Stomach smooth muscle (tissue), 2 donors: ENCODE results near the gene HNF1A.
"Not testable (repeated sequence)": the region's sequence is repeated elsewhere in the genome, so short reads cannot be mapped to it uniquely, and the experiment has no call there.

Experiments used
- H3K27ac ChIP-seq: one replicate; pipeline ENCODE4 v1.7.0; 2013; ENCODE audit warnings: mild to moderate bottlenecking, low read length, inconsistent platforms
- H3K27me3 ChIP-seq, 2 donors: one replicate each; pipeline ENCODE4 v1.7.0; 2013; ENCODE audit warnings: low read length in 2 of 2; ENCODE audit not compliant: insufficient read depth in 2 of 2, control insufficient read depth in 1 of 2
- H3K36me3 ChIP-seq, 2 donors: one replicate each; pipeline ENCODE4 v1.7.0; 2013; ENCODE audit warnings: low read length in 2 of 2; ENCODE audit not compliant: control insufficient read depth in 2 of 2, insufficient read depth in 2 of 2
- H3K4me1 ChIP-seq: one replicate; pipeline ENCODE4 v1.7.0; 2013; ENCODE audit warnings: low read length; ENCODE audit not compliant: control insufficient read depth, insufficient read depth
- H3K4me3 ChIP-seq, 2 donors: one replicate each; pipeline ENCODE4 v1.7.0; 2013; ENCODE audit warnings: low read length in 2 of 2
- H3K9ac ChIP-seq, 2 donors: one replicate each; pipeline ENCODE4 v1.7.0; 2013; ENCODE audit warnings: low read length in 2 of 2, mild to moderate bottlenecking in 1 of 2
- H3K9me3 ChIP-seq, 2 donors: one replicate each; pipeline ENCODE4 v1.7.0; 2013; ENCODE audit warnings: low read length in 2 of 2; ENCODE audit not compliant: control insufficient read depth in 2 of 2
- donor health status: healthy.
- donor health status: Pancreatic carcinoma.

HNF1A gene

DNA sequence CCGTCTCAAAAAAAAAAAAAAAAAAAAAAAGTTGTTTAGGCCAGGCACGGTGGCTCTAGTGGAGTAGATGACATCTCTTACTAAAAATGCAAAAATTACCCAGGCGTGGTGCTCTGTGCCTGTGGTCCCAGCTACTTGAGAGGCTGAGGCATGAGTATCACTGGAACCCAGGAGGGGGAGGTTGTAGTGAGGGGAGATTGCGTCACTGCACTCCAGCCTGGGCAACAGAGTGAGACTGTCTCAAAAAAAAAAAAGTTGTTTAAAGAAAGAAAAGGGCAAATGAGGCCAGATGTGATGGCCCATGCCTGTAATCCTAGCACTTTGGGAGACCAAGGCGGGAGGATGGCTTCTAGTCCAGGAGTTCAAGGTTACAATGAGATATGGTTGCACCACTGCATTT lies 37.5 kb upstream of the HNF1A start:
- H3K4me1 ChIP-seq = no peaks in the 10 kb centered on the region
- no peaks in the 10 kb centered on the region for H3K36me3 ChIP-seq
- H3K4me3 ChIP-seq = no peak overlapping the region
- no peaks in the 10 kb centered on the region for H3K9me3 ChIP-seq
- no peak overlapping the region for H3K9ac ChIP-seq
- no peaks in the 10 kb centered on the region for H3K27me3 ChIP-seq
- H3K27ac ChIP-seq = no peak overlapping the region

DNA sequence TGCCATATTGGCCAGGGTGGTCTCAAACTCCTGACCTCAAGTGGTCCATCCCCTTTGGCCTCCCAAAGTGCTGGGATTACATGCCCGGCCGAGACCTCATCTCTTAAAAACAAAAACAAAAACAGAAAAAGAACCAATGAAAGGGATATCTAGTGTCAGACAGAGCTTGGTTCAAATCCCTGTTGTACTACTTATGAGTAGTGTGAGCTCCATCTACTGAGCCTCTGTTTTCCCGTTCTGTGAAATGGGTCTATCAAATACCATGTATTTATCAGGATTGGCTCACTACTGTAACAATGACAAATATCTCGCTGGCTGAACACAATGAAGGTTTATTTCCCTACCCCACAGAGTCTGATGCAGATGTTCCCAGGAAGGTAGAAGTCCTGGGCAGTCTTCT lies 36.9 kb upstream of the HNF1A start:
- Histone ChIP-seq H3K27ac (no peak overlapping the region), H3K4me1 (no peaks in the 10 kb centered on the region), H3K9me3 (no peaks in the 10 kb centered on the region)

DNA sequence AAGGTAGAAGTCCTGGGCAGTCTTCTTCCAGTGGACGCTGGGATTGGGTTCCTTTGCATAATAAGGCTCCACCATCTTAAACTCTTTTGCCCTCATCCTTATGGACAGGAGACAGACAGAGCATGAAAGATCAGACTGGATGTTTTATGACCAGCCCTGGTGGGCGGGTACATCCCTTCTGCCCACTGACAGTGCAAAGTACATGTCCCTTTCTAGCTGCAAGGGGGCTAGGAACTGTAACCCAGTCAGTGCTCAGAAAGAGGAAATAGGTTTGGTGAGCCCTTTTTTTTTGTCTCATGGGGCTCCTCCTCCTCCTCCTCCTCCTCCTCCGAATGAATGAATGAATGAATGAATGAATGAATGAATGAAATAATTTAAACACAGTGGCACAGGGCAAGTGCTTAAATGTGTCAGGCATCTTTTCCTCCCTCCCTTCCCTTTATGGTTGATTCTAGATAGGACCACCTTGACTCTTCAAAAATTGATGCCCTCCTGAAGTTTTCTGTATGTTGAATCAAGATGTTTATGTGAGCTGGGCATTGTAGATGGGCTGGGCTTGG lies 36.4 kb upstream of the HNF1A start:
- no peak overlapping the region for H3K9ac ChIP-seq
- H3K4me1 ChIP-seq = no peaks in the 10 kb centered on the region
- no peaks in the 10 kb centered on the region for H3K36me3 ChIP-seq
- no peaks in the 10 kb centered on the region for H3K27me3 ChIP-seq
- no peaks in the 10 kb centered on the region for H3K9me3 ChIP-seq
- H3K27ac ChIP-seq = no peak overlapping the region
- H3K4me3 ChIP-seq = no peak overlapping the region

More for the DNA sequence above, 36.9 kb upstream of the HNF1A start:
- H3K9ac ChIP-seq = no peak overlapping the region
- no peaks in the 10 kb centered on the region for H3K27me3 ChIP-seq
- H3K4me3 ChIP-seq = no peak overlapping the region
- no peaks in the 10 kb centered on the region for H3K36me3 ChIP-seq

GRCh38 chr12:120943482-120943881 lies 34.9 kb upstream of the HNF1A start:
- no peaks in the 10 kb centered on the region for H3K36me3 ChIP-seq
- H3K9me3 ChIP-seq = no peaks in the 10 kb centered on the region
- no peak overlapping the region for H3K4me3 ChIP-seq
- H3K9ac ChIP-seq = no peak overlapping the region
- no peak overlapping the region for H3K27ac ChIP-seq
- H3K4me1 ChIP-seq = no peaks in the 10 kb centered on the region
- no peaks in the 10 kb centered on the region for H3K27me3 ChIP-seq

- Histone ChIP-seq H3K36me3 (no peaks in the 10 kb centered on the region), H3K9ac (no peak overlapping the region), H3K4me3 (no peak overlapping the region), H3K4me1 (no peaks in the 10 kb centered on the region), H3K9me3 (no peaks in the 10 kb centered on the region), H3K27ac (no peak overlapping the region), H3K27me3 (no peaks in the 10 kb centered on the region)
These were observed 33.6 kb upstream of the HNF1A start for GRCh38 chr12:120944645-120945217.

DNA sequence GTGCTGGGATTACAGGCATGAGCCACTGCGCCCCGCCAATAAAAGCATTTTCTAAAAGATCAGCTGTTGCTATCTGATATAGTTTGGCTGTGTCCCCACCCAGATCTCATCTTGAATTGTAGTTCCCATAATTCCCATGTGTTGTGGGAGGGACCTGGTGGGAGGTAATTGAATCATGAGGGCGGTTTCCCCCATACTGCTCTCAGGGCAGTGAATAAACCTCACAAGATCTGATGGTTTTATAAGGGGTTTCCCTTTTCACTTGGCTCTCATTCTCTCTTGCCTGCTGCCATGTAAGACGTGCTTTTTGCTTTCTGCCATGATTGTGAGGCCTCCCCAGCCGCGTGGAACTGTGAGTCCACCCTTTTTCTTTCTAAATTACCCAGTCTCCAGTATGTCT lies 32.8 kb upstream of the HNF1A start:
- H3K27me3 ChIP-seq, H3K36me3 ChIP-seq, H3K9ac ChIP-seq, H3K4me1 ChIP-seq, H3K9me3 ChIP-seq, H3K4me3 ChIP-seq, H3K27ac ChIP-seq: not testable (repeated sequence)

DNA sequence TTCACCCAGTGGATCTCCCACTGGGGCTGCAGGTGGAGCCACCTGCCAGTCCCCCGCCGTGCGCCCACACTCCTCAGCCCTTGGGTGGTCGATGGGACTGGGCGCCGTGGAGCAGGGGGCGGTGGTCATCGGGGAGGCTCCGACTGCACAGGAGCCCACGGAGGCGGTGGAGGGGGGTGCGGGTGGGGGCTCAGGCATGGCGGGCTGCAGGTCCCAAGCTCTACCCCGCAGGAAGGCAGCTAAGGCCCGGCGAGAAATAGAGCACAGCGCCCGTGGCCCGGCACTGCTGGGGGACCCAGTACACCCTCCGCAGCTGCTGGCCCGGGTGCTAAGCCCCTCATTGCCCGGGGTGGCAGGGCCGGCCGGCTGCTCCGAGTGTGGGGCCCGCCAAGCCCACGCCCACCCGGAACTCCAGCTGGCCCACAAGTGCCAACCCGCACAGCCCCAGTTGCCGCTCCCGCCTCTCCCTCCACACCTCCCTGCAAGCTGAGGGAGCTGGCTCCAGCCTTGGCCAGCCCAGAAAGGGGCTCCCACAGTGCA lies 28.0 kb upstream of the HNF1A start:
- not testable (repeated sequence) for H3K27me3 ChIP-seq, H3K9me3 ChIP-seq, H3K9ac ChIP-seq, H3K4me3 ChIP-seq, H3K36me3 ChIP-seq, H3K27ac ChIP-seq, H3K4me1 ChIP-seq

- no peaks in the 10 kb centered on the region for H3K27me3 ChIP-seq
- no peaks in the 10 kb centered on the region for H3K4me1 ChIP-seq
- no peak overlapping the region for H3K27ac ChIP-seq
- no peak overlapping the region for H3K4me3 ChIP-seq
- no peaks in the 10 kb centered on the region for H3K36me3 ChIP-seq
- H3K9ac ChIP-seq = no peak overlapping the region
- peaks cover 0 to 3% of the 10 kb centered on the region in 2 donors for H3K9me3 ChIP-seq
These were observed 27.5 kb upstream of the HNF1A start for GRCh38 chr12:120950807-120951206.

GRCh38 chr12:120955232-120955631 lies 23.1 kb upstream of the HNF1A start:
- Histone ChIP-seq H3K27ac (no peak overlapping the region), H3K27me3 (no peaks in the 10 kb centered on the region), H3K4me3 (no peak overlapping the region), H3K9ac (no peak overlapping the region), H3K9me3 (peaks cover 0 to 3% of the 10 kb centered on the region in 2 donors), H3K4me1 (no peaks in the 10 kb centered on the region), H3K36me3 (no peaks in the 10 kb centered on the region)

DNA sequence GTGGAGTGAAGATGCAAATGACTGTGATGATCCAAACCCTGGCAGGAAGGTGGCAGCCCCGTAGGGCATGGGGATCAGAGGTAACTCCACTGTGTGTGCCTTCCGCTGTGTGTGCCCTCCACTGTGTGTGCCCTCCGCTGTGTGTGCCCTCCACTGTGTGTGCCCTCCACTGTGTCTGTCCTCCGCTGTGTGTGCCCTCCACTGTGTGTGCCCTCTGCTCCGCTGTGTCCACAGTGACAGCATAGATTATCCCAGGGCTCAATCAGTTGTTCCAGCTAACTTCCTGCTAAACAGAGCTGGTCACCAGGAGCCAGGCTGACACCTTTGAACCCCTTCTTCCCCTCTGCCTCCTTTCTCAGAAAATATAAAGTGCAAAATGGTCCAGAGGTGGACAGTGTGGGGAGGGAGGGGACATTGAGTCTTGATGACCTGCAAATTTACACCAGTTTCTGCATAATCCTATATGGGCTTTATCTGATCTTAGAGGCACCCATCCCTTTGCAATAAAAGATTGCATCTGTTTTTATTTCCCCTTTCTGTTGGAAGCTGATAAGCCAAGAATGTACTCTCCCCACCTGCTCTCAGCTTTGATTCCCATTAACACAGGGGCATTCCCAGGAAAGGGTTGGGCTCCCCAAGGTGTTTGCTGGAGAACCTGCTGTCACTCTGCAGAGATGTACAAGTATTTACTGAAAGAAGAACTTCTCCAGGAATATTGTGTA lies 21.6 kb upstream of the HNF1A start:
- Histone ChIP-seq H3K27me3 (no peaks in the 10 kb centered on the region), H3K9ac (no peak overlapping the region), H3K9me3 (peaks cover 0 to 3% of the 10 kb centered on the region in 2 donors), H3K4me3 (no peak overlapping the region), H3K4me1 (no peaks in the 10 kb centered on the region), H3K36me3 (no peaks in the 10 kb centered on the region), H3K27ac (no peak overlapping the region)
